ENCODE results near the gene PPIL1.

GRCh38 chr6:36860126-36860525 is 14.5 kb downstream of the PPIL1 start:
- no peak for TF ChIP-seq POLR2A (IDR thresholded peaks at IDR 0.05; ENCODE audit: control extremely low read depth in 1 of 2, low read depth in 2 of 2, low read length in 2 of 2)
- no peak for TF ChIP-seq EGR1 (IDR thresholded peaks at IDR 0.05; ENCODE audit: borderline replicate concordance, low read depth, low read length)
- TF ChIP-seq CBX5 (IDR thresholded peaks at IDR 0.05; ENCODE audit: low read depth, low read length): no peak
- TF ChIP-seq JUN (IDR thresholded peaks at IDR 0.05; ENCODE audit: low read depth, low read length): no peak
- no peak for TF ChIP-seq CEBPB (IDR thresholded peaks at IDR 0.05; ENCODE audit: low read depth, low read length)
- TF ChIP-seq KDM1A (IDR thresholded peaks at IDR 0.05; ENCODE audit: borderline replicate concordance, low read length): no peak
- TF ChIP-seq MAFK (IDR thresholded peaks at IDR 0.05; ENCODE audit: low read depth, low read length): no peak
- TF ChIP-seq, protein P1, sequence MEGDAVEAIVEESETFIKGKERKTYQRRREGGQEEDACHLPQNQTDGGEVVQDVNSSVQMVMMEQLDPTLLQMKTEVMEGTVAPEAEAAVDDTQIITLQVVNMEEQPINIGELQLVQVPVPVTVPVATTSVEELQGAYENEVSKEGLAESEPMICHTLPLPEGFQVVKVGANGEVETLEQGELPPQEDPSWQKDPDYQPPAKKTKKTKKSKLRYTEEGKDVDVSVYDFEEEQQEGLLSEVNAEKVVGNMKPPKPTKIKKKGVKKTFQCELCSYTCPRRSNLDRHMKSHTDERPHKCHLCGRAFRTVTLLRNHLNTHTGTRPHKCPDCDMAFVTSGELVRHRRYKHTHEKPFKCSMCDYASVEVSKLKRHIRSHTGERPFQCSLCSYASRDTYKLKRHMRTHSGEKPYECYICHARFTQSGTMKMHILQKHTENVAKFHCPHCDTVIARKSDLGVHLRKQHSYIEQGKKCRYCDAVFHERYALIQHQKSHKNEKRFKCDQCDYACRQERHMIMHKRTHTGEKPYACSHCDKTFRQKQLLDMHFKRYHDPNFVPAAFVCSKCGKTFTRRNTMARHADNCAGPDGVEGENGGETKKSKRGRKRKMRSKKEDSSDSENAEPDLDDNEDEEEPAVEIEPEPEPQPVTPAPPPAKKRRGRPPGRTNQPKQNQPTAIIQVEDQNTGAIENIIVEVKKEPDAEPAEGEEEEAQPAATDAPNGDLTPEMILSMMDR (IDR thresholded peaks at IDR 0.05; ENCODE audit: control extremely low read depth in 1 of 3, insufficient read depth in 1 of 3, low read depth in 1 of 3, low read length in 3 of 3): no peak
- TF ChIP-seq POLR2AphosphoS5 (IDR thresholded peaks at IDR 0.05; ENCODE audit: low read depth, low read length): no peak
- TF ChIP-seq SUZ12 (IDR thresholded peaks at IDR 0.05; ENCODE audit: low read length): no peak
- no peak for TF ChIP-seq TEAD4 (IDR thresholded peaks at IDR 0.05; ENCODE audit: low read depth, low read length)
- no peak for TF ChIP-seq EP300 (IDR thresholded peaks at IDR 0.05; ENCODE audit: borderline replicate concordance in 1 of 2, low read depth in 2 of 2, low read length in 2 of 2)
